HepG2 (cell line): Measurements from ENCODE around the gene RBM45. TPM values are rescaled to one million over a fixed set of nuclear protein-coding genes. Genes with fewer than 3 reads are reported as not detected.

ENCODE experiments used
- BCL6 ChIP-seq: IDR thresholded peaks from 2 replicates; pipeline ENCODE4 v1.6.1; 2016; ENCODE audit warnings: missing genetic modification reagents, missing compliant biosample characterization
- DMTF1 ChIP-seq: sonication (generic); formaldehyde crosslinking; IDR thresholded peaks from 2 replicates; pipeline ENCODE4 v1.4.0; 2020; ENCODE audit warnings: mild to moderate bottlenecking, missing genetic modification reagents
- DR1 ChIP-seq: sonication (generic); formaldehyde crosslinking; IDR thresholded peaks from 2 replicates; pipeline ENCODE4 v1.8.0; 2021; ENCODE audit warnings: mild to moderate bottlenecking, missing genetic modification reagents, inconsistent platforms
- E2F5 ChIP-seq: sonication (generic); formaldehyde crosslinking; conservative IDR thresholded peaks from 2 replicates; pipeline ENCODE4 v1.4.0; 2020; ENCODE audit warnings: missing genetic modification reagents
- EED ChIP-seq: sonication (generic); formaldehyde crosslinking; IDR thresholded peaks from 2 replicates; pipeline ENCODE4 v1.5.0; 2020; ENCODE audit warnings: mild to moderate bottlenecking, missing genetic modification reagents
- ESRRA ChIP-seq: sonication (generic); formaldehyde crosslinking; IDR thresholded peaks from 2 replicates; pipeline ENCODE4 v1.5.1; 2020; ENCODE audit warnings: mild to moderate bottlenecking, low read depth, missing genetic modification reagents
- GATAD1 ChIP-seq: IDR thresholded peaks from 2 replicates; pipeline ENCODE4 v1.6.1; 2016; ENCODE audit warnings: missing genetic modification reagents, missing compliant biosample characterization
- GZF1 ChIP-seq: sonication (generic); formaldehyde crosslinking; IDR thresholded peaks from 2 replicates; pipeline ENCODE4 v1.5.1; 2020; ENCODE audit warnings: mild to moderate bottlenecking, missing genetic modification reagents
- MLX ChIP-seq: IDR thresholded peaks from 2 replicates; pipeline ENCODE4 v1.6.1; 2016
- NBN ChIP-seq: fragments of 450-650 bp; conservative IDR thresholded peaks from 2 replicates; pipeline ENCODE4 v1.6.1; 2017
- NCOA1 ChIP-seq: sonication (generic); formaldehyde crosslinking; IDR thresholded peaks from 2 replicates; pipeline ENCODE4 v1.9.0; 2021; ENCODE audit warnings: missing genetic modification reagents
- POGK ChIP-seq: sonication (generic); formaldehyde crosslinking; conservative IDR thresholded peaks from 2 replicates; pipeline ENCODE4 v1.8.0; 2022; ENCODE audit warnings: mild to moderate bottlenecking, moderate library complexity, missing genetic modification reagents
- RFX5 ChIP-seq: IDR thresholded peaks from 2 replicates; pipeline ENCODE4 v1.6.1; 2011; ENCODE audit warnings: low read depth, low read length, improper control_type of control experiment
- SP5 ChIP-seq: IDR thresholded peaks from 2 replicates; pipeline ENCODE4 v1.6.1; 2016; ENCODE audit warnings: low read depth, borderline replicate concordance
- TCF12 ChIP-seq, 2 experiments: fragments of 450-650 bp in 1 of 2; sonication (generic) in 1 of 2; formaldehyde crosslinking in 1 of 2; IDR thresholded peaks; 2 replicates each; pipeline versions ENCODE4 v1.6.1 to v1.8.0; 2017 to 2022; ENCODE audit warnings: antibody characterized with exemption in 1 of 2, mild to moderate bottlenecking in 1 of 2, missing genetic modification reagents in 1 of 2, moderate library complexity in 1 of 2
- ZBTB1 ChIP-seq: sonication (generic); formaldehyde crosslinking; IDR thresholded peaks from 2 replicates; pipeline ENCODE4 v1.4.0; 2020; ENCODE audit warnings: missing genetic modification reagents, borderline replicate concordance
- ZNF225 ChIP-seq: sonication (generic); formaldehyde crosslinking; IDR thresholded peaks from 2 replicates; pipeline ENCODE4 v1.4.0; 2020; ENCODE audit warnings: mild to moderate bottlenecking, missing genetic modification reagents
- ZNF335 ChIP-seq: sonication (generic); formaldehyde crosslinking; IDR thresholded peaks from 2 replicates; pipeline ENCODE4 v1.4.0; 2020; ENCODE audit warnings: missing genetic modification reagents
- ZNF512 ChIP-seq: sonication (generic); formaldehyde crosslinking; IDR thresholded peaks from 2 replicates; pipeline ENCODE4 v1.4.0; 2020; ENCODE audit warnings: mild to moderate bottlenecking, missing genetic modification reagents
- ZNF580 ChIP-seq: IDR thresholded peaks from 2 replicates; pipeline ENCODE4 v1.6.1; 2016; ENCODE audit warnings: low read depth, borderline replicate concordance
- ZNF607 ChIP-seq: sonication (generic); formaldehyde crosslinking; IDR thresholded peaks from 2 replicates; pipeline ENCODE4 v1.5.1; 2020; ENCODE audit warnings: missing genetic modification reagents, mild to moderate bottlenecking, borderline replicate concordance
- ZNF772 ChIP-seq: sonication (generic); formaldehyde crosslinking; IDR thresholded peaks from 2 replicates; pipeline ENCODE4 v1.5.0; 2020; ENCODE audit warnings: mild to moderate bottlenecking, missing genetic modification reagents
- polyA plus RNA-seq, 8 experiments: library from polyadenylated mRNA; depleted of rRNA in 3 of 8; stranded (reverse) in 7 of 8; unstranded in 1 of 8; fragments of >200 nt; fragmentation: Illumina TruSeq in 4 of 8; extraction: Trizol in 4 of 8; gene quantifications; 2 replicates each; pipeline versions ENCODE4 v1.2.1 to v1.2.3, GENCODE V29; 2011 to 2016; ENCODE audit warnings: low read depth in 4 of 8, missing spikeins in 1 of 8, mixed read lengths in 1 of 8; ENCODE audit not compliant: insufficient read depth in 1 of 8
- total RNA-seq, 5 experiments: library from RNA; depleted of rRNA; stranded (reverse); fragments of >200 nt; fragmentation: Illumina TruSeq; extraction: Trizol; gene quantifications; 2 replicates each; pipeline ENCODE4 v1.2.3, GENCODE V29; 2016; ENCODE audit warnings: low read depth in 1 of 5

RBM45 gene
- total and polyA plus RNA-seq, 2 of the 13 experiments (the other 11 are each of a cell fraction or from before 2014, with no cell fraction given), result 5.7 to 25.2 TPM

- TF ChIP-seq ZNF607 (peak; percentile 54; the same call in 1 of the 2 replicates), NBN (no peak), EED (CRISPR knock-in tag) (peak; percentile 85), POGK (CRISPR knock-in tag) (peak; percentile 88), ZNF225 (CRISPR knock-in tag) (peak; percentile 41; the same call in 1 of the 2 replicates), ZBTB1 (CRISPR knock-in tag) (no peak), RFX5 (0 out of 2 replicates have a peak, but pooled peaks have one; percentile 37), ZNF512 (CRISPR knock-in tag) (no peak), TCF12 (IDR thresholded peaks at IDR 0.05) (no peak), TCF12 (CRISPR knock-in tag; IDR thresholded peaks at IDR 0.05) (no peak), ZNF580 (CRISPR knock-in tag) (peak; percentile 80; the same call in 1 of the 2 replicates), SP5 (CRISPR knock-in tag) (peak; percentile 91), DR1 (CRISPR knock-in tag) (peak; percentile 52; the same call in 1 of the 2 replicates), GATAD1 (CRISPR knock-in tag) (peak; percentile 62), E2F5 (CRISPR knock-in tag) (no peak), DMTF1 (CRISPR knock-in tag) (0 out of 2 replicates have a peak, but pooled peaks have one; percentile 50), ZNF772 (peak; percentile 90), MLX (0 out of 2 replicates have a peak, but pooled peaks have one; percentile 50), ESRRA (CRISPR knock-in tag) (no peak; the same call in 1 of the 2 replicates), BCL6 (peak; percentile 76), NCOA1 (CRISPR knock-in tag) (no peak), ZNF335 (CRISPR knock-in tag) (no peak), GZF1 (no peak)
These were observed 39.6 kb upstream of the RBM45 start, which contains the start of gene PDE11A (continued) for GRCh38 chr2:178072383-178073301.
